GM23248 (cell line): ENCODE data around the gene TRAK2.

Experiments used
- EZH2 ChIP-seq: fragments of 200-600 bp; sonication (generic); IDR thresholded peaks from 2 replicates; pipeline ENCODE4 v1.6.1; 2018; ENCODE audit warnings: antibody characterized with exemption, mild to moderate bottlenecking; ENCODE audit not compliant: insufficient read depth, poor library complexity, severe bottlenecking
- EZH2phosphoT487 ChIP-seq: fragments of 200-600 bp; sonication (generic); IDR thresholded peaks from 2 replicates; pipeline ENCODE4 v1.6.1; 2018; ENCODE audit warnings: antibody characterized with exemption, moderate library complexity, mild to moderate bottlenecking, low read depth; ENCODE audit not compliant: insufficient read depth

DNA sequence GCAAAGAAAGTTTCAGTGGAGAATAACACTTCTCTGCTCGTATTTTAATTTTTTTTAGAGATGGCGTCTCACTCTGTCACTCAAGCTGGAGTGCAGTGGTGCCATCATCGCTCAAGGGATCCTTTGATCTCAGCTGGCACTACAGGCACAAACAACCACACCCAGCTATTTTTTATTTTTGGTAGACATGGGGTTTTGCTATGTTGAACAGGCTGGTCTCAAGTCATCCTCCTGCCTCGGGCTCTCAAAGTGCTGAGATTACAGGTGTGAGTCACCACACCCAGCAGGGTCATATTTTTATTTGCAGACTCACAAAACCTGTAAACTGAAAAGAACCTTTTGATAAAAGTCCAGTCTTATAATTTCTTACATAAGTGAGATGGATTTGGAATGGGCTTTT lies 2.6 kb downstream of the TRAK2 start:
- no peak for TF ChIP-seq EZH2
- no peak for TF ChIP-seq EZH2phosphoT487
